Stimulated activated CD4-positive, alpha-beta T cell treated with anti-CD3 and anti-CD28 coated beads, Interleukin-4, amount 100 ng/mL, for 48 hours (primary cell): ENCODE measurements around the gene ARHGAP10.
"Not testable (repeated sequence)": the region's sequence is repeated elsewhere in the genome, so short reads cannot be mapped to it uniquely, and the experiment has no call there.

Experiments
- DNase-seq, 2 donors: peaks; one replicate each; pipeline ENCODE4 v3.0.0-alpha.2; 2020; ENCODE audit warnings: low read depth in 2 of 2

Gene ARHGAP10

DNA sequence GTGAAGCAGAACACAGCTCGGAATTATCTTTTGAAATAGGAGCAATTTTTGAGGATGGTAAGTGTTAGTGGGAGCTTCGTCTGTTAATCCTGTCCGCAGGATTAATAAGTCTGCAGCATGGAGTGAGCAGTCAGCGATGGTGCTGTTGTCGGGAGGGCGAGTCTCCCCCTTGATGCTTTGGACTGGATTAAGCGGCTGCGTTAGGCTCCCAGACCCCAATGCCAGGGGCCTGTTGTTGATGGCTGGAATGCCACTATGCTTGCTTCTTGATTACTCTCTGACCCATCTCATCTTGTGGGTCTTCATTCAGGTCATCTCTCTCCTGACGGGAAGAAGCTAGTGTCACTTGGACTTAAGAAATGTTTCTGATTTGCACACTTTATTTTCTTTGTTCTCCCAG, 332.6 kb downstream of the ARHGAP10 start:
- DNase-seq, result no peak

DNA sequence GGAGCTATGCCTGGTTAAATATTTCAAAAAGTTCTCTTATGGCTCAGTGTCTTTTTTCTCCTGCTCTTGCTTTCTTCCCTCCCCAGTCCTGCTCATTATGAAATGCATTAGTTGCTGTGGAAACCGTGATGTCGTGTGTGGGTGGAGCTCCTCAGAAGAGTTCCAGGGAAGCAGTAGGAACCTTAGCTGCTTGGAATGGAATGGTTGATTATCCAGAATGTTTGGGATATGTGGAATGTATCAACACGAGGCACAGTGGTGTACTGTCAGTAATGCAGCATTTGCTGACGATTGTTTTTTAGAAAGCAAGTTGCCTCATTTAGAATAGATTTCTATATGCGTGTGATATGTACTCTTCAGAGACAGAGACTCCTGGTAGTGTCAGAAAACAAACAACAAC, 333.2 kb downstream of the ARHGAP10 start:
- no peak for DNase-seq

DNA sequence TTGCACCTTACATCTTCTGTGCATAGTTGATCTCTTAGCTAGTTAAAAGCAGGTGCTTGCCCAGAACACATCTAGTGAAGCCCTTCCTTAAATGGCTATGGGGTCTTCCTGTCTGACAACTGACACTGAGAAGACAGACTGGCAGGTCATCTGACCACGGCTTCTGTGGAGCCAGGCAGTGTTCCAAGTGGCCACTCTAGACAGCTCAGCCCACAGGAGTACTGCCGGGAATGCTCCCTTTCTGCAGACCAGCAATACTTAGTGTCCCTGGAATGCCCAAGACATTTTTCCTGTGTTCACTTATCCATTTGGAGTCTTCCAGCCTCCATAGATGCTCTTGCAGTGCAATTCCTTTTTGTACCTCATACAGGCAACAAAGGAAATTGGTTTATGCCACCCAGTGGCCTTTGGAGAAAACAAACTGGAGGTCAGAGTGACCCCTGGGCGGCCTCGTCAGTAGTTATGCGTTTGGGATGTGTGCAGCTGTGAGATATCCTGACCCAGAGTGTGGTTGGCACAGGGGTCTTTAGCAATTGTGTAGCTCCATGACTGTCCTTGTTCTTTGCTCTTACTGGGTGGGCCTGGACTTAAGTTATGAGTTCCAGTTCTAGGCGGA, 335.5 kb downstream of the ARHGAP10 start:
- no peak for DNase-seq

GRCh38 chr4:148068065-148068911, 336.4 kb downstream of the ARHGAP10 start:
- DNase-seq, result no peak

DNA sequence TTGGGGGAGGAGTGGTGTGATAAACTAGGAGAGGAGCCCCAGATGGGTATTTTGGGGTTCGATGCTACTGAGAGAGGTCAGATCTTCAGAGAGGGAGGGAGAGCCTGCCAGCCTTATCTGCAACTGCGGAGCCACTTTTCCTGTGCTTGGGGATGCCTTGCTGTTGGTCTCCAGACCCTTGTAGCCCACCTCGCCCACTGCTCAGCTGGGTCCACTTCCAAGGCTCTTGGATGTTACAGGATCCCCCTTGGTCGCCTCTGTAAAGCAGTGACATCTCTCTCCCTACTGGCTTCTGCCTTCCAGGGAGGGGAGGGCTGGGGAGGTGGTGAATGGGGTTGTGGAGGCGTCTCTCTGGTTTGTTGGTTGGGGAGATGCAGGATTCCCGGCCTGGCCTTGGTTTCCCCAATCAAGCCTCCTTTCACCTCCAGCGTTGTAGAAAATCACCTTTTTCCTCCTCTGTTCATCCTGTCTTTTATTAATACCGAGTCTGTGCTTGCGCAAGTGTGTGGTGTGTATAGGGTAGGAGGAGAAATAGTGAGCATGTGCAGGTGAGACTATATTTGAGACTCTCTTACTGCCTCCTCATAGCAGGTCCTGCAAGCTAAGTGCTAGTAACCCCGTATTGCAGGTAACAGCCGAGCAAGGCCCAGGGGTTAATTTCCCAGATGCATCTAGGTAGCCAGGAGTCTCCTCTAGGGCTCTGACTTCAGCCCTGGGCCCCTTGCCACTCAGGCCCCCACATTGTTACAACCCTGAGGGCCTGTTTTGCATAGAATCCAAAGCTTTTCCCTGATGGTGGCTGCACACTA, 337.4 kb downstream of the ARHGAP10 start:
- no peak for DNase-seq

DNA sequence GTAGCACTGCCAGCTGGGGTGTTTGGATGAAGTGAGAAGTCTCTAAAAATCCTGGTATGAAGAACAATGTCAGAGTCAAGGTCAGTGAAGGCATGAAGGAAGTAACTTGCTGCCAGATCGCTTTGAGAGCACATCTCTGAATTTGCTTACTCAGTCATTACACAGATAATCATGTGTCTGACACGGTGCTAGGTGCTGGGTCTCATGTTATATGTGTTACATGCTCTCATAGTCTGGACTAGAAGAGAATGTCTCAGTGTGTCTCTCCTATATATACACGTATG, 337.9 kb downstream of the ARHGAP10 start:
- DNase-seq, result no peak

- no peak for DNase-seq
These were observed 339.1 kb downstream of the ARHGAP10 start for GRCh38 chr4:148071009-148071408.

- no peak for DNase-seq
These were observed 340.9 kb downstream of the ARHGAP10 start for GRCh38 chr4:148072789-148073188.

DNA sequence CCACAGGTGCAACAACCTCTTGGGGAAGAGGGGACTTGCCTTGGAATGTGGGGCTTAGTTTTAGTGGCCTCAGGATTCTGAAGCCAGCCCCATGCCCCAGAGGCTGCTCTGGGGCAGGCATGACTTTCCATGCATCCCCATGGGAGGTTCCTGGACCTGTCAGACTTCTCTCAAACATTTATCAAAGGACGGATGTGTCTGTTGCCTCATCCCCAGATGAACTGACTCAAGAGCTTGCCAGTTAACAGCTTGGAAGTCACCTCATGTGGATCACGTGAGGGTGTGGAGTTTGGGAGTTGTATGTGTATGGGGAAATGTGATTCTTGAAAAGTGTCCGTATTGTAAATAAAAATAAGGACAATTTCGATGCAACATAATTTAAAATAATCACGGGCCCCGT, 341.5 kb downstream of the ARHGAP10 start:
- no peak for DNase-seq

GRCh38 chr4:148074462-148074861, 342.6 kb downstream of the ARHGAP10 start:
- DNase-seq, result no peak

DNA sequence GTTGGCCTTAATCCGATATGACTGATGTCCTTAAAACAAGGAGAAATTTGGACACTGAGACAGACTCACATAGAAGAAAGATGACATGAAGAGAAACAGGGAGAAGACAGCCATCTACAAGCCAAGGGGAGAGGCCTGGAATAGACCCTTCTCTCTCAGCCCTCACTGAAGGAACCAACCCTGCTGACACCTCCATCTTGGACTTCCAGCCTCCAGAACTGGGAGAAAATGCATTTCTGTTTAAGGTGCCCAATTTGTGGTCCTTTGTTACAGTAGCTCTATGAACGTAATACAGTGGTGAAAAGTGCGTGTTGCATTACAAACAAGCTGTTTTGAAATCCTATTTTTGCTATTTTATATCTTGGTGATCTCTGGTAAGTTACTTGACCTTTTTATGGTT, 343.6 kb downstream of the ARHGAP10 start:
- DNase-seq, result no peak

- no peak for DNase-seq
These were observed 345.1 kb downstream of the ARHGAP10 start for GRCh38 chr4:148076964-148077363.

DNA sequence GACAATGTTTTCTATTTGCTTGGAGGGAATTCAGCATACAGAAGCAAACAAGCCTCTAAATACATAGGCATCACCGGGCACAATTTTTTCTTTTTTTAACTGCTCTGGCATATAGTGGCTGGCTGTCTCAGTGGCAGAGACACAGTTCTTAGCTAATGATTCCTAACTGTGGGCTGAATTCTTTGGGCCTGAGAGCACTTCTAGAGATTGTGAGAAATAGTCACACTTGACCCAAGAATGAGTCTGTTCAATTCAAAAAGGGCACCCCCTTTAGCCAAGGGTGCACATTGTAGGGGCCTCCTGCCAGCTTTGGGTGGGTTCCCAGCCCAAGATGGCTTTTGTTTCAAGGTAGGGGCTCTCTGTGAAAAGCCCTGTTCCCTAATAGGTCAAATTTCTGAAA, 345.7 kb downstream of the ARHGAP10 start:
- DNase-seq, result no peak

DNA sequence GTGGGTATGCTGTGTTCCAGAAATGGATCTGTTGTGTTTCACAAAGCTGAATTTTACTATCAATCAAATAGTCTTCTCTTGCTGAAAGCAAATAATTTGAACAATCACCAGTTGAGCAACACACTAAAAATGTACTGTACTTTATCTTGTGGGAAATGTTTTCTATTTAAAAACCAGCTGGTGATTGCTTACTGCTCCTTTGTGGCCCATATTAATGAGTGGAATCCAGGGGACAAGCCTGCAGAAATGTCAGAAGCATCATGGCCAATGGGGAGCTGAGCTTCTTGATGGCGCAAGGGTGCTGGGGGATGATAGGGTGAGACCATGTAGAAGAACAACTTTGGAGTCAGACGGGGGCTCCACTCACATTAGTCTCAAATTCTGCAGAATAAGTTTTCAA, 346.2 kb downstream of the ARHGAP10 start:
- no peak for DNase-seq

GRCh38 chr4:148079961-148080360, 348.1 kb downstream of the ARHGAP10 start:
- no peak for DNase-seq

- no peak for DNase-seq
These were observed 349.4 kb downstream of the ARHGAP10 start for GRCh38 chr4:148081267-148081666.

DNA sequence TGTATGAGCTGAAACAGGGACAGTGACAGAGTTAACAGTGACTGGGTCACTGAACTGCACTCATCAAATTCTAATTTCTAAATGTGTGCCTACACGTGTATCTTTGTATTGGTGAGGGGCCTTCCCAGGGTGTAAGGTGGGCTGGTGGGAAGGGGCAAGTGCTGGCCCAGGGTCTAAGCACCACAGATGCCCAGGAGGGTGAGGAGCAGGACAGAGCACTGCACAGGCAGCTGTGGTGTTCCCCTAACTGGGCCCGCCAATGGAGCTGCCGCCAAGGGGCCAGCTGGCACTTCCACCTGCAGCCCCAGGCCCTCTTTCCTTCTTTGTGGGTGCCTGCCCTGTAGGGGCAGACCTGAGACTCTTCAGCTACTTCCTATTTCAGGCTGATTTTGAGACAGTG, 349.9 kb downstream of the ARHGAP10 start:
- no peak for DNase-seq

DNA sequence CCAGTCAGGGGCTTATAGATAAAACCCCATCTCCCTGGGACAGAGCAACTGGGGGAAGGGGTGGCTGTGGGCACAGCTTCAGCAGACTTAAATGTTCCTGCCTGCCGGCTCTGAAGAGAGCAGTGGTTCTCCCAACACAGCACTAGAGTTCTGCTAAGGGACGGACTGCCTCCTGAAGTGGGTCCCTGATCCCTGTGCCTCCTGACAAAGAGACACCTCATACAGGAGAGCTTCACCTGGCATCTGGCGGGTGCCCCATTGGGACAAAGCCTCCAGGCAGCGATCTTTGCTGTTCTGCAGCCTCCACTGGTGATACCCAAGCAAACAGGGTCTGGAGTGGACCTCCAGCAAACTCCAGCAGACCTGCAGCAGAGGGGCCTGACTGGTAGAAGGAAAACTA, 351.2 kb downstream of the ARHGAP10 start:
- DNase-seq, result not testable (repeated sequence)

GRCh38 chr4:148089624-148090023, 357.7 kb downstream of the ARHGAP10 start:
- DNase-seq, result no peak

DNA sequence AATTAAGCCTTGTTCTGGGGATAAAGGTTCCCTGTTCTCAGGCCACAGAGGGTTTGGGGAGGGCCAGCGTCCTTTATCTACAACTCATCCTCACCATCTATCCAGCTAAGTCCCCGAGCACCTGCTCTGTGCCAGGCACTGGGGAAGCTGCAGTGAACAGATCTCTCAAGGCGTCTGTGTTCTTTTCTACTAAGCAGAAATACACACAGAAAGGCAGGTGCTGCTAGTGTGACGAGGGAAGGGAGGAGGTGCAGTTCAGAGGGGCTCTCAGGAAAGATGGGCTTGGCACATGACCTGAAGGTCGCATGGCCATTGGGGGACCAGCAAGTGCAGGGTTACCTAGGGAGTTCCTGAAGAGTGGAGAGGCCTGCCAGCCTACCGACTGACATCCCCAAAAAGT, 358.1 kb downstream of the ARHGAP10 start:
- DNase-seq, result no peak

- no peak for DNase-seq
These were observed 358.9 kb downstream of the ARHGAP10 start for GRCh38 chr4:148090503-148091476.

GRCh38 chr4:148091896-148092295, 360.0 kb downstream of the ARHGAP10 start:
- DNase-seq, result no peak
